H9 (cell line): ENCODE data around the gene FHL1. TPM values are rescaled to one million over a fixed set of nuclear protein-coding genes. Genes with fewer than 3 reads are reported as not detected.

ENCODE experiments used
- DNase-seq: peaks from one replicate; pipeline ENCODE4 v3.0.0-alpha.2; 2017
- H2AFZ ChIP-seq: one replicate; pipeline ENCODE4 v1.6.1; 2013; ENCODE audit warnings: mild to moderate bottlenecking, low read length, control low read depth, moderate library complexity
- H2AK5ac ChIP-seq: 2 replicates; pipeline ENCODE4 v1.6.1; 2013; ENCODE audit warnings: low read length, control low read depth, mixed read lengths; ENCODE audit not compliant: insufficient read length
- H2BK120ac ChIP-seq: one replicate; pipeline ENCODE4 v1.6.1; 2013; ENCODE audit warnings: low read depth, mild to moderate bottlenecking, low read length, control low read depth, inconsistent platforms; ENCODE audit not compliant: poor library complexity, severe bottlenecking
- H2BK12ac ChIP-seq: 2 replicates; pipeline ENCODE4 v1.6.1; 2013; ENCODE audit warnings: low read length, control low read depth, mixed read lengths, low read depth; ENCODE audit not compliant: insufficient read length
- H2BK15ac ChIP-seq: 2 replicates; pipeline ENCODE4 v1.6.1; 2013; ENCODE audit warnings: low read depth, low read length, control low read depth
- H2BK20ac ChIP-seq: one replicate; pipeline ENCODE4 v1.6.1; 2013; ENCODE audit warnings: low read depth, mild to moderate bottlenecking, low read length, control low read depth, inconsistent platforms; ENCODE audit not compliant: poor library complexity, severe bottlenecking
- H2BK5ac ChIP-seq: 2 replicates; pipeline ENCODE4 v1.6.1; 2013; ENCODE audit warnings: low read length, control low read depth, mixed read lengths; ENCODE audit not compliant: insufficient read length
- H3K14ac ChIP-seq: 2 replicates; pipeline ENCODE4 v1.6.1; 2013; ENCODE audit warnings: low read length, control low read depth; ENCODE audit not compliant: insufficient read depth
- H3K18ac ChIP-seq: 2 replicates; pipeline ENCODE4 v1.6.1; 2013; ENCODE audit warnings: low read depth, mild to moderate bottlenecking, mixed read lengths, low read length, control low read depth; ENCODE audit not compliant: insufficient read length
- H3K23ac ChIP-seq: 2 replicates; pipeline ENCODE4 v1.6.1; 2013; ENCODE audit warnings: low read length, control low read depth, mixed read lengths, low read depth; ENCODE audit not compliant: insufficient read length
- H3K23me2 ChIP-seq: 2 replicates; pipeline ENCODE4 v1.6.1; 2013; ENCODE audit warnings: low read depth, mild to moderate bottlenecking, mixed read lengths, low read length, control low read depth; ENCODE audit not compliant: insufficient read length, poor library complexity, severe bottlenecking
- H3K27ac ChIP-seq: 2 replicates; pipeline ENCODE4 v1.5.1; 2013; ENCODE audit warnings: low read length, control low read depth, mixed read lengths, low read depth; ENCODE audit not compliant: insufficient read length
- H3K27me3 ChIP-seq: 2 replicates; pipeline ENCODE4 v1.6.1; 2013; ENCODE audit warnings: low read length, control low read depth, inconsistent platforms; ENCODE audit not compliant: insufficient read depth
- H3K4ac ChIP-seq: 2 replicates; pipeline ENCODE4 v1.6.1; 2013; ENCODE audit warnings: low read depth, mild to moderate bottlenecking, control low read depth, inconsistent platforms, low read length, moderate library complexity
- H3K4me1 ChIP-seq: 2 replicates; pipeline ENCODE4 v1.6.1; 2013; ENCODE audit warnings: low read length, control low read depth, inconsistent platforms; ENCODE audit not compliant: insufficient read depth
- H3K4me2 ChIP-seq: 2 replicates; pipeline ENCODE4 v1.6.1; 2013; ENCODE audit warnings: low read length, control low read depth, mixed read lengths; ENCODE audit not compliant: insufficient read length, insufficient read depth
- H3K56ac ChIP-seq: 2 replicates; pipeline ENCODE4 v1.6.1; 2013; ENCODE audit warnings: low read depth, mild to moderate bottlenecking, mixed read lengths, low read length, control low read depth; ENCODE audit not compliant: insufficient read length
- H3K79me1 ChIP-seq: 2 replicates; pipeline ENCODE4 v1.6.1; 2013; ENCODE audit warnings: low read depth, mild to moderate bottlenecking, moderate library complexity, low read length, control low read depth, inconsistent platforms; ENCODE audit not compliant: insufficient read depth, poor library complexity, severe bottlenecking
- H3K79me2 ChIP-seq: 2 replicates; pipeline ENCODE4 v1.6.1; 2013; ENCODE audit warnings: low read length, control low read depth, inconsistent platforms; ENCODE audit not compliant: insufficient read depth
- H3K9ac ChIP-seq: 2 replicates; pipeline ENCODE4 v1.6.1; 2013; ENCODE audit warnings: low read length, control low read depth, mixed read lengths; ENCODE audit not compliant: insufficient read length; ENCODE audit errors: extremely low read depth
- H3K9me3 ChIP-seq: one replicate; pipeline ENCODE4 v1.6.1; 2013; ENCODE audit warnings: low read depth, low read length, inconsistent platforms; ENCODE audit not compliant: control insufficient read depth
- H3T11ph ChIP-seq: one replicate; pipeline ENCODE4 v1.6.1; 2013; ENCODE audit warnings: mild to moderate bottlenecking, low read length, control low read depth, inconsistent platforms
- H4K20me1 ChIP-seq: one replicate; pipeline ENCODE4 v1.6.1; 2013; ENCODE audit not compliant: control insufficient read depth, insufficient read length, insufficient read depth
- H4K5ac ChIP-seq: 2 replicates; pipeline ENCODE4 v1.6.1; 2013; ENCODE audit warnings: low read depth, mild to moderate bottlenecking, mixed read lengths, low read length, control low read depth; ENCODE audit not compliant: insufficient read length
- H4K8ac ChIP-seq: replicated peaks from 2 replicates; pipeline ENCODE4 v1.6.1; 2013; ENCODE audit warnings: low read length, control low read depth, mixed read lengths, low read depth; ENCODE audit not compliant: insufficient read length
- H4K91ac ChIP-seq: 2 replicates; pipeline ENCODE4 v1.6.1; 2013; ENCODE audit warnings: low read depth, mild to moderate bottlenecking, moderate library complexity, mixed read lengths, low read length, control low read depth; ENCODE audit not compliant: insufficient read length
- H3K27ac Mint-ChIP-seq, 3 experiments: 2 replicates in 2 of 3; 3 replicates in 1 of 3; pipeline ENCODE4 v1.8.0; 2020 to 2021; ENCODE audit warnings: mixed read lengths in 3 of 3, mild to moderate bottlenecking in 1 of 3, moderate library complexity in 1 of 3
- H3K27me3 Mint-ChIP-seq: 2 replicates; pipeline ENCODE4 v1.8.0; 2021; ENCODE audit warnings: low read depth, mild to moderate bottlenecking, moderate library complexity, mixed read lengths
- H3K36me3 Mint-ChIP-seq, 3 experiments: 2 replicates in 2 of 3; 3 replicates in 1 of 3; pipeline ENCODE4 v1.8.0; 2020 to 2021; ENCODE audit warnings: low read depth in 3 of 3, mixed read lengths in 3 of 3; ENCODE audit not compliant: insufficient read depth in 1 of 3
- H3K4me1 Mint-ChIP-seq, 2 experiments: 2 replicates each; pipeline ENCODE4 v1.8.0; 2020; ENCODE audit warnings: mixed read lengths in 2 of 2
- H3K4me3 Mint-ChIP-seq, 2 experiments: 2 replicates in 1 of 2; 3 replicates in 1 of 2; pipeline ENCODE4 v1.8.0; 2020 to 2021; ENCODE audit warnings: mild to moderate bottlenecking in 2 of 2, mixed read lengths in 2 of 2, moderate library complexity in 1 of 2
- H3K9me3 Mint-ChIP-seq, 2 experiments: 2 replicates in 1 of 2; 3 replicates in 1 of 2; pipeline ENCODE4 v1.8.0; 2020; ENCODE audit warnings: mild to moderate bottlenecking in 2 of 2, mixed read lengths in 2 of 2, moderate library complexity in 1 of 2
- CTCF ChIP-seq: fragments of 200-600 bp; sonication (generic); conservative IDR thresholded peaks from 3 replicates; pipeline ENCODE4 v1.8.0; 2021; ENCODE audit warnings: antibody characterized with exemption, mild to moderate bottlenecking
- WGBS: extraction: QIAGEN DNeasy Blood & Tissue Kit; methylation state at CpG from one replicate; pipeline ENCODE4 v1.1.7; 2013; ENCODE audit warnings: missing lambda C conversion rate, low lambda C conversion rate, mixed read lengths; ENCODE audit not compliant: insufficient read length; ENCODE audit errors: extremely low coverage; 5-methylcytosine and 5-hydroxymethylcytosine counted together
- total RNA-seq: library from RNA; stranded (reverse); gene quantifications from 2 replicates; pipeline ENCODE4 v1.2.1, GENCODE V29; 2021

Gene FHL1
- total RNA-seq, 1 experiment from 2014 or later: 20.0 TPM

GRCh38 chrX:136210243-136210642, 62.9 kb downstream of the FHL1 start:
- no peak overlapping the region for H4K8ac ChIP-seq
- no peak overlapping the region for H3K4me2 ChIP-seq
- H3K9me3 ChIP-seq: peaks cover 80% of the 10 kb centered on the region
- H4K91ac ChIP-seq: no peak overlapping the region
- no peak overlapping the region for H2BK5ac ChIP-seq
- H2BK15ac ChIP-seq: no peak overlapping the region
- no peak overlapping the region for H3K56ac ChIP-seq
- H3K23me2 ChIP-seq: no peaks in the 10 kb centered on the region
- Mint-ChIP-seq H3K4me3 (no peak overlapping the region), H3K4me1 (peaks cover 5 to 21% of the 10 kb centered on the region in 2 experiments), H3K9me3 (peaks cover 62 to 68% of the 10 kb centered on the region in 2 experiments), H3K36me3 (peaks cover 22 to 35% (median 28%) of the 10 kb centered on the region in 3 experiments), H3K27me3 (peaks cover 1% of the 10 kb centered on the region; the same call in 1 of the 2 replicates), H3K27ac (no peak overlapping the region; a peak in 1 of 7 replicates)
- WGBS: no CpG with 5 or more reads among the region's 7 CpGs
- H3K27ac ChIP-seq: no peak overlapping the region
- no peak overlapping the region for H3K4ac ChIP-seq
- no peak overlapping the region for H2AK5ac ChIP-seq
- no peaks in the 10 kb centered on the region for H3K27me3 ChIP-seq
- no peak overlapping the region for H2BK12ac ChIP-seq
- H3K9ac ChIP-seq: no peak overlapping the region
- no peaks in the 10 kb centered on the region for H4K20me1 ChIP-seq
- no peaks in the 10 kb centered on the region for H3K4me1 ChIP-seq
- H3K79me2 ChIP-seq: no peaks in the 10 kb centered on the region
- H3K14ac ChIP-seq: no peak overlapping the region
- no peaks in the 10 kb centered on the region for H3K79me1 ChIP-seq
- H4K5ac ChIP-seq: no peak overlapping the region
- no peak overlapping the region for H2BK120ac ChIP-seq
- H3K23ac ChIP-seq: no peak overlapping the region
- H3K18ac ChIP-seq: no peak overlapping the region
- H2BK20ac ChIP-seq: no peak overlapping the region
- no peak overlapping the region for H3T11ph ChIP-seq
- DNase-seq: no peak
- TF ChIP-seq CTCF: no peak
- no peak overlapping the region for H2AFZ ChIP-seq
